Measurements from ENCODE around the gene EPHA2. TPM values are rescaled to one million over a fixed set of nuclear protein-coding genes. Genes with fewer than 3 reads are reported as not detected.

The EPHA2 gene
- total and polyA plus RNA-seq, 2 experiments from 2014 or later, result 7.5 to 51.2 TPM

DNA sequence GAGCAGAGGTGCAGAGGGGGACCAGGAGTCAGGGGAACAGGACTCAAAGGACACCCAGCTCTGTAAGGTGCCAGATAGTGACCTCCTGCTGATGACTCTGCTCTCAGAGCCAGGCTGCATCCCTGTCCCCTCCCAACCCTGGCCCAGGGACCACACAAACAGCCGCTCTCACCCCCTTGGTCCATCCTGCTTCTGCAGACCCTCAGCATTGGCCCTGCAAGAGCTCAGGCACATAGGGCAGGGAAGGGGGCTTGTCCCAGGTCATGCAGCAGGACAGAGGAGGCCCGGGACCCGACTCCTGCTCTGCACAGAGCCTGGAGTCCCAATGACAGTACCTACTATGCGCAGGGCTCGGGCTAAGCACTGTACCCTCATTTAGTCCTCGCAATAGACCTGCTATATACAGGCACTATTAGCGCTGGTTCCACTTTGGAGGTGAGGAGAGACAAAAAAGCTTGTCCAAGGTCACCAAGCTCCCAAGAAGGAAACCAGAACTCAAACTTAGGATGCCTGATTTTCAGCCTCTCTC, 15.7 kb downstream of the EPHA2 start:
- Histone ChIP-seq H3K79me2 (replicated peaks; ENCODE audit: insufficient read depth) (peaks cover 61% of the 10 kb centered on the region), H3K4me3 (no peak overlapping the region), H3K36me3 (ENCODE audit: insufficient read depth) (peaks cover 8% of the 10 kb centered on the region), H3K27me3 (ENCODE audit: insufficient read depth) (no peaks in the 10 kb centered on the region), H3K4me1 (ENCODE audit: insufficient read depth) (peaks cover 33% of the 10 kb centered on the region), H2AFZ (no peak overlapping the region), H3K9me2 (ENCODE audit: insufficient read depth) (no peaks in the 10 kb centered on the region), H3F3A (replicated peaks; ENCODE audit: low read depth) (no peaks in the 10 kb centered on the region; the same call in 1 of the 2 replicates), H3K27ac (ENCODE audit: low read depth) (no peak overlapping the region), H3K4me2 (0 out of 2 replicates have a peak overlapping the region, but pooled peaks have one; percentile 20), H4K20me1 (replicated peaks; ENCODE audit: insufficient read depth) (peaks cover 21% of the 10 kb centered on the region)
- no peak overlapping the region for H3K4me3 Mint-ChIP-seq
- no peak for DNase-seq (ENCODE audit: low spot score)
- peaks cover 60% of the 10 kb centered on the region for H3K36me3 Mint-ChIP-seq (ENCODE audit: low read depth)
- peak overlapping the region; percentile 36 for H3K27ac Mint-ChIP-seq
- no peaks in the 10 kb centered on the region for H3K9me3 Mint-ChIP-seq
- peaks cover 35% of the 10 kb centered on the region for H3K4me1 Mint-ChIP-seq
- no peak for ATAC-seq
- no peak for TF ChIP-seq CREB1 (CRISPR knock-in tag; IDR thresholded peaks at IDR 0.05; ENCODE audit: low read depth)
- TF ChIP-seq STAT1 (IDR thresholded peaks at IDR 0.05; ENCODE audit: unreplicated experiment), result no peak
- no peak for TF ChIP-seq JUNB (IDR thresholded peaks at IDR 0.05; ENCODE audit: unreplicated experiment)
- TF ChIP-seq, protein P1, sequence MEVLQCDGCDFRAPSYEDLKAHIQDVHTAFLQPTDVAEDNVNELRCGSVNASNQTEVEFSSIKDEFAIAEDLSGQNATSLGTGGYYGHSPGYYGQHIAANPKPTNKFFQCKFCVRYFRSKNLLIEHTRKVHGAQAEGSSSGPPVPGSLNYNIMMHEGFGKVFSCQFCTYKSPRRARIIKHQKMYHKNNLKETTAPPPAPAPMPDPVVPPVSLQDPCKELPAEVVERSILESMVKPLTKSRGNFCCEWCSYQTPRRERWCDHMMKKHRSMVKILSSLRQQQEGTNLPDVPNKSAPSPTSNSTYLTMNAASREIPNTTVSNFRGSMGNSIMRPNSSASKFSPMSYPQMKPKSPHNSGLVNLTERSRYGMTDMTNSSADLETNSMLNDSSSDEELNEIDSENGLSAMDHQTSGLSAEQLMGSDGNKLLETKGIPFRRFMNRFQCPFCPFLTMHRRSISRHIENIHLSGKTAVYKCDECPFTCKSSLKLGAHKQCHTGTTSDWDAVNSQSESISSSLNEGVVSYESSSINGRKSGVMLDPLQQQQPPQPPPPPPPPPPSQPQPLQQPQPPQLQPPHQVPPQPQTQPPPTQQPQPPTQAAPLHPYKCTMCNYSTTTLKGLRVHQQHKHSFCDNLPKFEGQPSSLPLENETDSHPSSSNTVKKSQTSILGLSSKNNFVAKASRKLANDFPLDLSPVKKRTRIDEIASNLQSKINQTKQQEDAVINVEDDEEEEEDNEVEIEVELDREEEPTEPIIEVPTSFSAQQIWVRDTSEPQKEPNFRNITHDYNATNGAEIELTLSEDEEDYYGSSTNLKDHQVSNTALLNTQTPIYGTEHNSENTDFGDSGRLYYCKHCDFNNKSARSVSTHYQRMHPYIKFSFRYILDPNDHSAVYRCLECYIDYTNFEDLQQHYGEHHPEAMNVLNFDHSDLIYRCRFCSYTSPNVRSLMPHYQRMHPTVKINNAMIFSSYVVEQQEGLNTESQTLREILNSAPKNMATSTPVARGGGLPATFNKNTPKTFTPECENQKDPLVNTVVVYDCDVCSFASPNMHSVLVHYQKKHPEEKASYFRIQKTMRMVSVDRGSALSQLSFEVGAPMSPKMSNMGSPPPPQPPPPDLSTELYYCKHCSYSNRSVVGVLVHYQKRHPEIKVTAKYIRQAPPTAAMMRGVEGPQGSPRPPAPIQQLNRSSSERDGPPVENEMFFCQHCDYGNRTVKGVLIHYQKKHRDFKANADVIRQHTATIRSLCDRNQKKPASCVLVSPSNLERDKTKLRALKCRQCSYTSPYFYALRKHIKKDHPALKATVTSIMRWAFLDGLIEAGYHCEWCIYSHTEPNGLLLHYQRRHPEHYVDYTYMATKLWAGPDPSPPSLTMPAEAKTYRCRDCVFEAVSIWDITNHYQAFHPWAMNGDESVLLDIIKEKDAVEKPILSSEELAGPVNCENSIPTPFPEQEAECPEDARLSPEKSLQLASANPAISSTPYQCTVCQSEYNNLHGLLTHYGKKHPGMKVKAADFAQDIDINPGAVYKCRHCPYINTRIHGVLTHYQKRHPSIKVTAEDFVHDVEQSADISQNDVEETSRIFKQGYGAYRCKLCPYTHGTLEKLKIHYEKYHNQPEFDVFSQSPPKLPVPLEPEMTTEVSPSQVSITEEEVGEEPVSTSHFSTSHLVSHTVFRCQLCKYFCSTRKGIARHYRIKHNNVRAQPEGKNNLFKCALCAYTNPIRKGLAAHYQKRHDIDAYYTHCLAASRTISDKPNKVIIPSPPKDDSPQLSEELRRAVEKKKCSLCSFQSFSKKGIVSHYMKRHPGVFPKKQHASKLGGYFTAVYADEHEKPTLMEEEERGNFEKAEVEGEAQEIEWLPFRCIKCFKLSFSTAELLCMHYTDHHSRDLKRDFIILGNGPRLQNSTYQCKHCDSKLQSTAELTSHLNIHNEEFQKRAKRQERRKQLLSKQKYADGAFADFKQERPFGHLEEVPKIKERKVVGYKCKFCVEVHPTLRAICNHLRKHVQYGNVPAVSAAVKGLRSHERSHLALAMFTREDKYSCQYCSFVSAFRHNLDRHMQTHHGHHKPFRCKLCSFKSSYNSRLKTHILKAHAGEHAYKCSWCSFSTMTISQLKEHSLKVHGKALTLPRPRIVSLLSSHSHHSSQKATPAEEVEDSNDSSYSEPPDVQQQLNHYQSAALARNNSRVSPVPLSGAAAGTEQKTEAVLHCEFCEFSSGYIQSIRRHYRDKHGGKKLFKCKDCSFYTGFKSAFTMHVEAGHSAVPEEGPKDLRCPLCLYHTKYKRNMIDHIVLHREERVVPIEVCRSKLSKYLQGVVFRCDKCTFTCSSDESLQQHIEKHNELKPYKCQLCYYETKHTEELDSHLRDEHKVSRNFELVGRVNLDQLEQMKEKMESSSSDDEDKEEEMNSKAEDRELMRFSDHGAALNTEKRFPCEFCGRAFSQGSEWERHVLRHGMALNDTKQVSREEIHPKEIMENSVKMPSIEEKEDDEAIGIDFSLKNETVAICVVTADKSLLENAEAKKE (CRISPR knock-in tag; IDR thresholded peaks at IDR 0.05), result no peak
- peaks cover 13% of the 10 kb centered on the region for H3K27me3 Mint-ChIP-seq (ENCODE audit: insufficient read depth, low read depth, poor library complexity)

DNA sequence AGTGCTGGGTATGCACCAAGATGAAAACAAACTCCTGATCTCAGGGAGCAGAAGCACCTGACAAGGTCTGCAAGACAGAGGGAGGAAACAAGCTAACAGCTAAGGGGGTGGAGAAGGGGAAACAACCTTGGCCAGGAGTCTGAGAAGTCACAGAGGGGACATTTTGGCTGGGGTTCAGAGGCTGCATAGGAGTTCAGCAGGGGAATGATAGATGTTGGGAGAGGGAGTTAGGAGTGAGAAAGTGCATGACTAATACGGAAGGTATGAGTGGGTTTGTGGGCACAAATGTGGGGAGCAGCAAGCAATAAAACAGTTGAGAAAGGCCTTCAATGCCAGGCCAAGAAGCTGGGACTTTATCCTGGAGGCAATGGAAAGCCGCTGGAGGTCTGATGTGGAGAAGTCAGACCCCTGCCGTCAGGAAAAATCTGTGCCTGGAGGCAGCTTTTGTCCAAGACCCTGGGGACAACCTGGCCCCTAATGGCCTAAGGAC, 16.4 kb downstream of the EPHA2 start:
- Mint-ChIP-seq H3K27ac (peak overlapping the region; percentile 76), H3K4me1 (peaks cover 30% of the 10 kb centered on the region), H3K36me3 (ENCODE audit: low read depth) (peaks cover 63% of the 10 kb centered on the region), H3K4me3 (no peak overlapping the region; the same call in 2 of the 3 replicates), H3K27me3 (ENCODE audit: insufficient read depth, low read depth, poor library complexity) (peaks cover 13% of the 10 kb centered on the region), H3K9me3 (no peaks in the 10 kb centered on the region)
- DNase-seq (ENCODE audit: low spot score) (no peak), ATAC-seq (no peak)
- TF ChIP-seq STAT1 (IDR thresholded peaks at IDR 0.05; ENCODE audit: unreplicated experiment), result no peak
- TF ChIP-seq ZNF114 (CRISPR knock-in tag; IDR thresholded peaks at IDR 0.05), result no peak
- TF ChIP-seq, protein P2, sequence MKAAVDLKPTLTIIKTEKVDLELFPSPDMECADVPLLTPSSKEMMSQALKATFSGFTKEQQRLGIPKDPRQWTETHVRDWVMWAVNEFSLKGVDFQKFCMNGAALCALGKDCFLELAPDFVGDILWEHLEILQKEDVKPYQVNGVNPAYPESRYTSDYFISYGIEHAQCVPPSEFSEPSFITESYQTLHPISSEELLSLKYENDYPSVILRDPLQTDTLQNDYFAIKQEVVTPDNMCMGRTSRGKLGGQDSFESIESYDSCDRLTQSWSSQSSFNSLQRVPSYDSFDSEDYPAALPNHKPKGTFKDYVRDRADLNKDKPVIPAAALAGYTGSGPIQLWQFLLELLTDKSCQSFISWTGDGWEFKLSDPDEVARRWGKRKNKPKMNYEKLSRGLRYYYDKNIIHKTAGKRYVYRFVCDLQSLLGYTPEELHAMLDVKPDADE (IDR thresholded peaks at IDR 0.05), result no peak
- no peak for TF ChIP-seq EZH2 (IDR thresholded peaks at IDR 0.05; ENCODE audit: low read depth, unreplicated experiment)
- TF ChIP-seq EZH2phosphoT487 (IDR thresholded peaks at IDR 0.05; ENCODE audit: unreplicated experiment), result no peak
- no peak for TF ChIP-seq CREB1 (CRISPR knock-in tag; IDR thresholded peaks at IDR 0.05; ENCODE audit: low read depth)
- Histone ChIP-seq H4K20me1 (replicated peaks; ENCODE audit: insufficient read depth) (peaks cover 21% of the 10 kb centered on the region), H3K9me2 (ENCODE audit: insufficient read depth) (no peaks in the 10 kb centered on the region), H3K27me3 (ENCODE audit: insufficient read depth) (no peaks in the 10 kb centered on the region), H3K4me3 (no peak overlapping the region), H3F3A (replicated peaks; ENCODE audit: low read depth) (no peaks in the 10 kb centered on the region; the same call in 1 of the 2 replicates), H3K4me2 (0 out of 2 replicates have a peak overlapping the region, but pooled peaks have one; percentile 20), H3K27ac (ENCODE audit: low read depth) (no peak overlapping the region), H3K79me2 (replicated peaks; ENCODE audit: insufficient read depth) (peaks cover 55% of the 10 kb centered on the region), H3K36me3 (ENCODE audit: insufficient read depth) (peaks cover 8% of the 10 kb centered on the region), H2AFZ (no peak overlapping the region), H3K4me1 (ENCODE audit: insufficient read depth) (peaks cover 26% of the 10 kb centered on the region; the same call in 1 of the 2 replicates)

All from GM23338 (cell line).